IPS DF 6.9 (cell line): ENCODE measurements around the gene SLC5A2.
"Not testable (repeated sequence)": the region's sequence is repeated elsewhere in the genome, so short reads cannot be mapped to it uniquely, and the experiment has no call there.

Experiments used
- DNase-seq: peaks from one replicate; pipeline ENCODE4 v3.0.0-alpha.2; 2013; ENCODE audit warnings: low read depth, low spot score
- H3K27ac ChIP-seq: one replicate; pipeline ENCODE4 v1.5.1; 2013; ENCODE audit warnings: low read length, control low read depth
- H3K27me3 ChIP-seq: 2 replicates; pipeline ENCODE4 v1.6.1; 2013; ENCODE audit warnings: mild to moderate bottlenecking, low read length; ENCODE audit not compliant: control insufficient read depth, insufficient read depth
- H3K36me3 ChIP-seq: 2 replicates; pipeline ENCODE4 v1.6.1; 2013; ENCODE audit warnings: low read length; ENCODE audit not compliant: control insufficient read depth, insufficient read depth
- H3K4me1 ChIP-seq: 2 replicates; pipeline ENCODE4 v1.6.1; 2013; ENCODE audit warnings: low read length; ENCODE audit not compliant: control insufficient read depth, insufficient read depth
- H3K4me3 ChIP-seq: 2 replicates; pipeline ENCODE4 v1.5.1; 2013; ENCODE audit warnings: mild to moderate bottlenecking, low read length
- H3K9me3 ChIP-seq: 2 replicates; pipeline ENCODE4 v1.6.1; 2013; ENCODE audit warnings: low read length, inconsistent platforms; ENCODE audit not compliant: control insufficient read depth, insufficient read depth
- WGBS: extraction: QIAGEN DNeasy Blood & Tissue Kit; methylation state at CpG from one replicate; pipeline ENCODE4 v1.1.7; 2013; ENCODE audit warnings: mixed read lengths, missing lambda C conversion rate; ENCODE audit not compliant: insufficient read length, insufficient coverage; 5-methylcytosine and 5-hydroxymethylcytosine counted together

The SLC5A2 gene

DNA sequence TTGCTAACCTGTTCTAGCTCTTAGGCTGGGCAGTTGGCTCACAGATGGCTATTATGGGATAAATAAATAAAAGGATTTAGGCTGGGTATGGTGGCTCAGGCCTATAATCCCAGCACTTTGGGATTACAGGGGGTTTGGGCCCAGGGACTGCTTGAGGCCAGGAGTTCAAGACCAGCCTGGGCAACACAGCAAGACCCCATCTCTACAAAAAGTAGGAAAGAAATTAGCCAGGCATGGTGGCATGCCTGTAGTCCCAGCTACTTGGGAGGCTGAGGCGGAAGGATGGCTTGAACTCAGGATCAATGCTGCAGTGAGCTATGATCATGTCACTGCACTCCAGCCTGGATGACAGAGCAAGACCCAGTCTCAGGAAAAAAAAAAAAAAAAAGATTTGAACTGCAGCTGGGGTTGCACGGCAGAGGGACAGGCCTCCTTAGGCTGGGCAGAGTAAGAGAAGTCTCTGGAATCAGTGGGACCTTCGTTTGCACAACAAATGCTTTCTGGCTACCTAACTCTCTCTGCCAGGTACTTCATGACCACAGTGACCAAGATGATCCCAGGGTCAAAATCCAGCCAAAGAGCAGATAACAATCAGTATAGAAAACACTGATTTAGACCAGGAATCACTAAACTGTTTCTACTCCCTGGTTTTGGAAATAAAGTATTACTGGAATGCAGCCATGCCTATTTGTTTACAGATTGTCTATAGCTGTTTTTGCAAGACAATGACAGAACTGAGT, 18.5 kb downstream of the SLC5A2 start:
- DNase-seq: no peak
- H3K4me3 ChIP-seq: no peak overlapping the region
- WGBS: no CpG with 5 or more reads among the region's 3 CpGs

DNA sequence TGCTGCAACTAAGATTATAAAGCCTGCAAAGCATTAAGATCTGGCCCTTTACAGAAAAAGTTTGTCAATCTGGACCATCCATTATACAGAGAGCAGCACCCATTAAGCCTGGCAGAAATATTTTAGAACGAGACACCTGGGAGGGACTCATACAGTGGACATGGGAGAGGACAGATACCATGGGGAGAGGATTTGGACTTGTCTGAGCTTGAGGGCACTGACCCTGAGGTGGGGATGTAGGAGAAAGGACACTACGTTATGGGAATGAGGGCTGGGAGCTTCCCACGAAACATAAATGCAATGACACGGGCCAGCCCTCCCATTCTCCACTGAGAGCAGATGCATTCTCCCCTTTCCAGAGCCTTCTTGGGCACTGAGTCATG, 19.0 kb downstream of the SLC5A2 start:
- 0 out of 2 replicates have a peak, but pooled peaks cover under 1% of the 10 kb centered on the region for H3K36me3 ChIP-seq
- no CpG with 5 or more reads among the region's 4 CpGs for WGBS

More for the DNA sequence above, 18.5 kb downstream of the SLC5A2 start:
- Histone ChIP-seq H3K27ac (no peak overlapping the region), H3K4me1 (peaks cover 4% of the 10 kb centered on the region), H3K36me3 (0 out of 2 replicates have a peak, but pooled peaks cover 6% of the 10 kb centered on the region), H3K27me3 (no peaks in the 10 kb centered on the region), H3K9me3 (no peaks in the 10 kb centered on the region)

DNA sequence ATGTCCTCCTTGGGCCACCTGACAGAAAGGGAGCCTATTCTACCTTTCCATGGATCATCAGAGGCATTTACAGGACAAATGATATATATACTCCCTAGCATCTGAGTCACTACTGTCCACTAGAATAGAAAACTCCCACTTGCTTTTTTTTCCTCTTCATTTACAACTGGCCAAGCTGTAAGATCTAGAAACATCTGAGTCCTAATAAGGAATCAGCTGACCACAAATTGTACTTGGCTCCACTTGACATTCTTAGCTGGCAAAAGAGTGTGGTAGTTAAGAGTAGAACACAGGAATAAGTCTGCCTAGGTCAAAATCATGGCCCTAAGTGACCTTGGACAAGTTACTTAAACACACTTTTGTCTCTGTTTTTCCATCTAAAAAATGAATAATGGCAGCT, 20.1 kb downstream of the SLC5A2 start:
- H3K27me3 ChIP-seq: no peaks in the 10 kb centered on the region
- H3K9me3 ChIP-seq: no peaks in the 10 kb centered on the region
- H3K4me3 ChIP-seq: no peak overlapping the region
- DNase-seq: no peak
- no peaks in the 10 kb centered on the region for H3K36me3 ChIP-seq
- no peak overlapping the region for H3K27ac ChIP-seq
- peaks cover 4% of the 10 kb centered on the region for H3K4me1 ChIP-seq

More for the DNA sequence above, 19.0 kb downstream of the SLC5A2 start:
- H3K4me1 ChIP-seq: peaks cover 4% of the 10 kb centered on the region
- H3K4me3 ChIP-seq: no peak overlapping the region
- no peaks in the 10 kb centered on the region for H3K27me3 ChIP-seq
- H3K9me3 ChIP-seq: no peaks in the 10 kb centered on the region
- H3K27ac ChIP-seq: no peak overlapping the region
- no peak for DNase-seq

DNA sequence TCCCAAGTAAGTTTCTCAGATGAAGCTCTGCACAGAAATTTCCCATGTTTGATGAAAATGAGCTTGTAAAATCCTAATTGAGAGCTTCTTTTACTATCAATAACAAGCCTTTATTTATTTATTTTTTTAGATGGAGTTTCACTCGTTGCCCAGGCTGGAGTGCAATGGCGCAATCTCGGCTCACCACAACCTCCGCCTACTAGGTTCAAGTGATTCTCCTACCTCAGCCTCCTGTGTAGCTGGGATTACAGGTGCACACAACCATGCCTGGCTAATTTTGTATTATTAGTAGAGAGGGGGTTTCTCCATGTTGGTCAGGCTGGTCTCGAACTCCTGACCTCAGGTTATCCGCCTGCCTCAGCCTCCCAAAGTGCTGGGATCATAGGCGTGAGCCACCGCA, 20.6 kb downstream of the SLC5A2 start:
- H3K4me1 ChIP-seq, H3K4me3 ChIP-seq, H3K9me3 ChIP-seq, H3K36me3 ChIP-seq, DNase-seq, H3K27me3 ChIP-seq, H3K27ac ChIP-seq: not testable (repeated sequence)
- no CpG with 5 or more reads among the region's 8 CpGs for WGBS

DNA sequence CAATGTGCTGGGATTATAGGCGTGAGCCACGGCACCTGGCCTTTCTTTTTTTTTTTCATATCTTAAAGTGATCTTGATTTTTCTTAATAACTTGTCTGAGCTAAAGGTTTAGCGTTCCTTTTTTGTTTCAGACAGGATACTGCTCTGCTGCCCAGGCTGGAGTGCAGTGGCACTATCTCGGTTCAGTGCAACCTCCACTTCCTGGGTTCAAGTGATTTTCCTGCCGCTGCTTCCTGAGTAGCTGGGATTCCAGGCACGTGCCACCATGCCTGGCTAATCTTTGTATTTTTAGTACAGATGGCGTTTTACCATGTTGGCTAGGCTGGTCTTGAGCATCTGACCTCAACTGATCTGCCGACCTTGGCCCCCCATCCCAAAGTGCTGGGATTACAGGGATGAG, 21.2 kb downstream of the SLC5A2 start:
- H3K27ac ChIP-seq: no peak overlapping the region
- H3K27me3 ChIP-seq: no peaks in the 10 kb centered on the region
- no peaks in the 10 kb centered on the region for H3K36me3 ChIP-seq
- DNase-seq: no peak
- WGBS: no CpG with 5 or more reads among the region's 8 CpGs
- H3K4me3 ChIP-seq: no peak overlapping the region
- no peaks in the 10 kb centered on the region for H3K9me3 ChIP-seq
- H3K4me1 ChIP-seq: peaks cover 4% of the 10 kb centered on the region

DNA sequence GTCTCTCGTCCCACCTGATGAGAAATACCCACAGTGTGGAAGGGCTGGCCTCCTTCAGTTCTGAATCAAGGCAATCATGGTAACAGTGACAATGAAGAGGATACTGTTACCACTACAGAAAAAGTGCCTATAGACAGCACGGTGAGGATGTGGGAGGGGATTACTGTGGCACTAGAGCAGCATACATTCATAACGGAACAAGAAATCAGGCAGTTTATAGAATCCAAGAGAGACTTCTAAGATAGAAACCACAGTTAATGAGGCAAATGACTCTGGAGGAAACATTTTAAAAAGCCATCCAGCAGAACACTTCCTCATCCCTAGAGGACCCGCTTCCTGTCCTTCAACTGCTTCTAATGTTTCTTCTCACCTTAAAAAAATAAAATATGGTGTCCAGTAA, 22.6 kb downstream of the SLC5A2 start:
- Histone ChIP-seq H3K36me3 (no peaks in the 10 kb centered on the region), H3K4me1 (peaks cover 4% of the 10 kb centered on the region), H3K27ac (no peak overlapping the region), H3K27me3 (no peaks in the 10 kb centered on the region), H3K4me3 (no peak overlapping the region), H3K9me3 (no peaks in the 10 kb centered on the region)
- no CpG with 5 or more reads among the region's 4 CpGs for WGBS
- DNase-seq: no peak

DNA sequence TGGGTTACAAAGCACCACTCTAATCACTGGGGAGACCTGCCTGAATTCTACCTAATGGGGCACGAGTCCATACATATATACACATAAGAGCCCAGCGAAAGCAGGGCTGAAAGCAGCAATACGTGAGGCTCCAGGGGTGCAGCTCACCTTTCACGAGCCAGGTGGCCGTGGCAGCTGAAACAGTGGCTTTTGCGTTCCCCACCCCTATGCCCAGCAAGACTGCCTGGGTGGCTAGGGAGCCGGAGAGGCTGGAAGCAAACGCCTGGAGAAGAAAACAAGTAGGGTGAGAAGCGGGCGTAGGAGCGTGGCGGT, 24.6 kb downstream of the SLC5A2 start:
- Histone ChIP-seq H3K4me3 (peak overlapping the region; percentile 76), H3K4me1 (no peaks in the 10 kb centered on the region), H3K9me3 (no peaks in the 10 kb centered on the region), H3K27me3 (no peaks in the 10 kb centered on the region), H3K36me3 (no peaks in the 10 kb centered on the region), H3K27ac (no peak overlapping the region)
- no CpG with 5 or more reads among the region's 12 CpGs for WGBS
- DNase-seq: no peak

DNA sequence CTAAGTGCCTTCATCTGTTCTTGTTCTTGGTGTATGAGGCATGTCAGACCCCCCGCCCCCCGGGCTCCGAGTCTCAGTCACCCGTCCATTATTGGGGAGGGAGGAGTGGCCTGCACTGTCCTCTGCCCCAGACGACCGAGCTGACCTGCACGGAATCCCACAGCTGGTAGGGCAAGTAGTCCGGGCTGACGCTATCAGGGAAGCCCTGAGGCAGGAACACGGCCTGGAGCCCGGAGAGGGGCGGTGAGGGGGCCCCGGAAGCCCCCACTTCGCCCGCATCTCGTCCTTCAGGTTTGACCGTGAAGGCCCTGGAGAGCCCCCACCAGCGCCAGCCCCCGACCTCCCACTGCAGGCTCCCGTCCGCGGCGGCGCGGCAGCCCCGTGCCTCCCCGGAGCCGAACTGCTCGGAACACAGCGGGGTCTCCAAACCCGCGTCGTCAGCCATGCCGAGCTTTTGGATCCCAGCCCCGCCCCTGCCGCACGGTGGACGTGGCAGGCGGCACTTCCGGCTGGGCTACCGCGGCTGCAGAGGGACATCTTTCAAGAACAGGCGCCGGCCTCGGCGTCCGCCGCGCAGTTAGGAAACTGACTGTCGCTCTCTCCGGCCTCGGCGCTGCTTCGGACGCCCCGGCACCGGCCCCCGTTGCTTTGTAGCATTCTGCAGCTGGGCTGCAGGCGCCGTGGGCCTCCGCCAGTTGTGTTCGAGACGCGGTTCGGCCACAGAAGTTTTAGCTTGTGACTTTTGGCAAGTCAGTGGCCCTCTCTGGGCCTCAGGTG, 25.2 kb downstream of the SLC5A2 start, which contains the start of gene RUSF1:
RUSF1 (minus strand) TSS at position 463 of the 777 bp plus-strand sequence; CDS start at position 445, 18 bp downstream.
- Histone ChIP-seq H3K27me3 (no peaks in the 10 kb centered on the region), H3K4me3 (peak within 1 kb of the TSS; percentile 76), H3K9me3 (no peaks in the 10 kb centered on the region), H3K36me3 (no peaks in the 10 kb centered on the region), H3K4me1 (no peaks in the 10 kb centered on the region), H3K27ac (no peak within 1 kb of the TSS)
- no peak for DNase-seq
- no CpG with 5 or more reads among the region's 65 CpGs for WGBS

DNA sequence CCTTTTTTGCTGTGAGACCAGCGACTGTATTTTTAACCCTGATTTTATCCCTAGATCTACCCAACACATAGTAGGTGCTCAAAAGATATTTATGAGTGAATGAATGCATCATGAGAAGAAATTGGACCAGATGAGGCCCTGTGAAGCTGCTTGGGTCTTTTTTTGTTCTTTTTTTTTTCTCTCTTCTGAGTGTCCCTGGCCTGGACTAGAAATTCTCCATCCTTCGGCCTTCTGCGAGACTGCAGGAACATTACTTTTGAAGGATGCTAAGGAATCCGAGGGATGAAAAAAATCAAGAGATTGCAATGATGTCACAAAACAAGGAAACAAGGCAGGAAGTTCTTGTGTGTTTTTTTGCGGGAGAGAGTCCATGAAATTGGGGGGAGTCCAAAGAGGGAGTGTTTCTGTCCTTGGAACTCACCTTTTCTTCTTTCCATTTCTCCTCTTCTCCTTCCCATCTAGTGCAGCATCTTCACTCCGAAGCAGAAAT, 25.8 kb downstream of the SLC5A2 start:
- no CpG with 5 or more reads among the region's 6 CpGs for WGBS
- H3K27me3 ChIP-seq: no peaks in the 10 kb centered on the region
- peak overlapping the region; percentile 76; the same call in 1 of the 2 replicates for H3K4me3 ChIP-seq
- no peaks in the 10 kb centered on the region for H3K36me3 ChIP-seq
- no peak for DNase-seq
- no peaks in the 10 kb centered on the region for H3K4me1 ChIP-seq
- H3K27ac ChIP-seq: no peak overlapping the region
- H3K9me3 ChIP-seq: no peaks in the 10 kb centered on the region

DNA sequence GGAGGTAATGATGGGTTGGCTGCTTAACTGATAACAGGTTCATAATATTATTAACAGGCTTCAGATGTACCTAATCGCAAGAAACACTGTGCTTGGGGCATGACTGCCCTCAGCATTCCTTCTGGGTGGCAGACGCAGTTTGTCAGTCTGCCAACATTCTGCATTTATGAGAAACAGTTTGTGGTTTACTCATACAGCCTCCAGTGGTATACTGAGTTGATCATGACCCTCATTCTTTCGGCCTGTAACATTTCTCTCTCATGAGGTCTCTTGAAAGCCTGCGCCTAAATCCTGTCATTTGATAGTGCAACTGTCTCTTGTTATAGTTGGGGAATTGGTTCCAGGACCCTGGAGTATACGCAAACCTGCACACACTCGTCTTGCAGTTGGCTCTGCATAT, 30.2 kb downstream of the SLC5A2 start:
- no peak overlapping the region for H3K4me3 ChIP-seq
- H3K36me3 ChIP-seq: no peaks in the 10 kb centered on the region
- no peaks in the 10 kb centered on the region for H3K4me1 ChIP-seq
- DNase-seq: no peak
- H3K27me3 ChIP-seq: no peaks in the 10 kb centered on the region
- WGBS: no CpG with 5 or more reads among the region's 6 CpGs
- H3K27ac ChIP-seq: no peak overlapping the region
- H3K9me3 ChIP-seq: no peaks in the 10 kb centered on the region
